K562 (cell line): Measurements from ENCODE around the gene DSCAM. TPM values are rescaled to one million over a fixed set of nuclear protein-coding genes. Genes with fewer than 3 reads are reported as not detected.

Experiments
- ATAC-seq: fragments of 200-7000 bp; cut with Tn5 transposase; 3 replicates; pipeline ENCODE4 v1.9.1; 2020; ENCODE audit warnings: moderate library complexity
- BruUV-seq: library from RNA; stranded (reverse); fragments of 400-500 nt; replicated peaks from 2 replicates; lab custom pipeline; 2021; lab: Mats Ljungman, UMichigan
- CTCF ChIA-PET: fragments of 300-600 bp; formaldehyde crosslinking; extraction: SDS; loops from one replicate; lab custom pipeline; 2021; ENCODE audit warnings: low intra/inter-chr PET ratio; lab: Yijun Ruan, JAX
- POLR2A ChIA-PET: fragments of 300-600, 350-650 bp; sonication (Branson Sonifier 250); formaldehyde crosslinking; extraction: SDS; loops from one replicate; lab custom pipeline; 2021; ENCODE audit warnings: antibody characterized with exemption, inconsistent platforms; lab: Yijun Ruan, JAX
- DNase-seq, 4 experiments: peaks; one replicate each; pipeline versions ENCODE4 v3.0.0 to v3.0.0-alpha.2; 2011 to 2018; ENCODE audit warnings: low spot score in 3 of 4, mixed read lengths in 3 of 4; ENCODE audit errors: extremely low read depth in 1 of 4
- FAIRE-seq: peaks from 2 replicates; lab custom pipeline; 2011; peaks lifted over from hg19 to GRCh38; lab: Jason Lieb, UNC
- H2AFZ ChIP-seq: 2 replicates; pipeline ENCODE4 v1.6.0; 2011; ENCODE audit warnings: low read depth, low read length, control low read depth, inconsistent platforms
- H3K27ac ChIP-seq: fragments of 200-600 bp; 3 replicates; pipeline ENCODE4 v1.8.0; 2011; ENCODE audit warnings: low read depth, mild to moderate bottlenecking, control low read depth, inconsistent platforms, low read length, moderate library complexity, mixed read lengths; ENCODE audit errors: extremely low read depth
- H3K27me3 ChIP-seq, 2 experiments: fragments of 300-600 bp in 1 of 2; 2 replicates in 1 of 2; 3 replicates in 1 of 2; pipeline versions ENCODE4 v1.6.0 to v1.8.0; 2011; ENCODE audit warnings: inconsistent platforms in 2 of 2, low read length in 2 of 2, mild to moderate bottlenecking in 1 of 2, mixed read lengths in 1 of 2, moderate library complexity in 1 of 2; ENCODE audit not compliant: control insufficient read depth in 2 of 2, insufficient read depth in 2 of 2
- H3K36me3 ChIP-seq: fragments of 300-600 bp; 3 replicates; pipeline ENCODE4 v1.8.0; 2011; ENCODE audit warnings: mild to moderate bottlenecking, low read length, inconsistent platforms; ENCODE audit not compliant: control insufficient read depth, insufficient read depth
- H3K4me1 ChIP-seq, 2 experiments: fragments of 200-600 bp in 1 of 2; replicated peaks in 1 of 2; 2 replicates in 1 of 2; 3 replicates in 1 of 2; pipeline versions ENCODE4 v1.5.1 to v1.8.0; 2011; ENCODE audit warnings: inconsistent platforms in 2 of 2, low read length in 2 of 2, mild to moderate bottlenecking in 1 of 2, mixed read lengths in 1 of 2, moderate library complexity in 1 of 2; ENCODE audit not compliant: control insufficient read depth in 2 of 2, insufficient read depth in 2 of 2
- H3K4me2 ChIP-seq: 2 replicates; pipeline ENCODE4 v1.6.1; 2011; ENCODE audit warnings: low read length, control low read depth, inconsistent platforms, mixed read lengths; ENCODE audit not compliant: insufficient read depth
- H3K4me3 ChIP-seq: fragments of 200-600 bp; sonication (generic), shearing (Covaris generic); 2 replicates; pipeline ENCODE4 v1.5.1; 2016; ENCODE audit warnings: control low read depth, inconsistent platforms
- H3K79me2 ChIP-seq: fragments of 200-600 bp; 3 replicates; pipeline ENCODE4 v1.8.0; 2011; ENCODE audit warnings: low read length, inconsistent platforms; ENCODE audit not compliant: control insufficient read depth, insufficient read depth
- H3K9ac ChIP-seq, 2 experiments: 2 replicates each; pipeline versions ENCODE4 v1.6.0 to v1.6.1; 2011; ENCODE audit warnings: low read depth in 2 of 2, low read length in 2 of 2, control low read depth in 1 of 2, inconsistent platforms in 1 of 2, mild to moderate bottlenecking in 1 of 2, mixed read lengths in 1 of 2; ENCODE audit not compliant: insufficient read depth in 1 of 2
- H3K9me1 ChIP-seq: one replicate; pipeline ENCODE4 v1.6.0; 2011; ENCODE audit warnings: inconsistent platforms, mild to moderate bottlenecking, low read length, moderate library complexity; ENCODE audit not compliant: control insufficient read depth, insufficient read depth
- H3K9me3 ChIP-seq: replicated peaks from 2 replicates; pipeline ENCODE4 v1.5.1; 2011; ENCODE audit warnings: low read depth, low read length, inconsistent platforms; ENCODE audit not compliant: control insufficient read depth, insufficient read depth
- H4K20me1 ChIP-seq: replicated peaks from 2 replicates; pipeline ENCODE4 v1.6.1; 2011; ENCODE audit warnings: low read length, inconsistent platforms, mixed read lengths; ENCODE audit not compliant: control insufficient read depth, insufficient read depth
- ETV1 ChIP-seq: fragments of 450-650 bp; conservative IDR thresholded peaks from 2 replicates; pipeline ENCODE4 v1.6.1; 2016; ENCODE audit warnings: missing genetic modification characterization, control low read depth, low read depth, missing compliant biosample characterization
- HNRNPL ChIP-seq: fragments of 200-400 bp; formaldehyde crosslinking; IDR thresholded peaks from 2 replicates; pipeline ENCODE4 v1.6.1; 2017; ENCODE audit warnings: low read depth, mild to moderate bottlenecking, low read length
- KLF13 ChIP-seq: fragments of 450-650 bp; IDR thresholded peaks from 2 replicates; pipeline ENCODE4 v1.6.1; 2016; ENCODE audit warnings: missing genetic modification characterization, low read depth, mild to moderate bottlenecking, missing compliant biosample characterization, moderate library complexity, borderline replicate concordance
- MYNN ChIP-seq, 2 experiments: sonication (generic); formaldehyde crosslinking in 1 of 2; IDR thresholded peaks; 2 replicates each; pipeline versions ENCODE4 v1.5.0 to v1.6.1; 2016 to 2020; ENCODE audit warnings: antibody characterized with exemption in 1 of 2, missing genetic modification reagents in 1 of 2
- NFIC ChIP-seq: fragments of 450-650 bp; IDR thresholded peaks from 2 replicates; pipeline ENCODE4 v1.6.1; 2017; ENCODE audit warnings: mild to moderate bottlenecking, inconsistent platforms
- NFIX ChIP-seq: fragments of 250-450 bp; sonication (Bioruptor Pico); IDR thresholded peaks from 2 replicates; pipeline ENCODE4 v1.4.0; 2020; ENCODE audit warnings: low read depth, mild to moderate bottlenecking, moderate library complexity
- PHTF2 ChIP-seq: fragments of 250-450 bp; sonication (Bioruptor Pico); IDR thresholded peaks from 2 replicates; pipeline ENCODE4 v1.5.0; 2021; ENCODE audit warnings: mild to moderate bottlenecking
- TCF15 ChIP-seq: fragments of 250-450 bp; sonication (Bioruptor Pico); IDR thresholded peaks from 2 replicates; pipeline ENCODE4 v1.8.0; 2022; ENCODE audit warnings: moderate library complexity, mild to moderate bottlenecking, inconsistent platforms
- TFAP4 ChIP-seq: sonication (generic); formaldehyde crosslinking; IDR thresholded peaks from 2 replicates; pipeline ENCODE4 v1.8.0; 2022; ENCODE audit warnings: missing genetic modification reagents, mild to moderate bottlenecking, moderate library complexity, borderline replicate concordance
- XRCC5 ChIP-seq: fragments of 200-400 bp; formaldehyde crosslinking; IDR thresholded peaks from 2 replicates; pipeline ENCODE4 v1.6.1; 2017; ENCODE audit warnings: low read depth, mild to moderate bottlenecking, low read length
- WGBS: fragments of 100-300 bp; shearing (Covaris generic); methylation state at CpG from one replicate; pipeline ENCODE4 v1.1.6; 2016; ENCODE audit warnings: low coverage, mixed read lengths; ENCODE audit not compliant: insufficient coverage; ENCODE audit errors: missing lambda C conversion rate; 5-methylcytosine and 5-hydroxymethylcytosine counted together
- in situ Hi-C: fragments of 300-500 bp; cut with MboI; formaldehyde crosslinking; loops from 4 replicates; pipeline ENCODE4 v1.15.0; 2018; ENCODE audit warnings: inconsistent platforms, mixed read lengths
- intact Hi-C: fragments of 100-400 bp; cut with micrococcal nuclease; formaldehyde crosslinking; loops from 2 replicates; pipeline ENCODE4 v1.14.2; 2022
- polyA plus RNA-seq, 8 experiments: library from polyadenylated mRNA; depleted of rRNA in 4 of 8; stranded (reverse) in 5 of 8; unstranded in 3 of 8; fragments of >200 nt; fragmentation: Nextera tagmentation in 2 of 8; fragmentation: Illumina TruSeq in 1 of 8; extraction: Ambion mirVana in 2 of 8; extraction: Trizol in 1 of 8; gene quantifications; 2 replicates each; pipeline versions ENCODE4 v1.2.1 to v1.2.3, GENCODE V29; 2011 to 2014; ENCODE audit warnings: inconsistent platforms in 1 of 8, missing spikeins in 1 of 8
- total RNA-seq, 7 experiments: library from RNA; depleted of rRNA in 6 of 7; stranded (reverse); fragments of >200 nt in 6 of 7; fragmentation: Illumina TruSeq in 2 of 7; extraction: Trizol in 2 of 7; gene quantifications; 2 replicates each; pipeline versions ENCODE4 v1.2.1 to v1.2.3, GENCODE V29; 2011 to 2021; ENCODE audit warnings: low replicate concordance in 1 of 7
- TF ChIP-seq, protein P1 (sequence below): fragments of 450-650 bp; formaldehyde crosslinking; conservative IDR thresholded peaks from 2 replicates; pipeline ENCODE4 v1.4.0; 2022; ENCODE audit warnings: mild to moderate bottlenecking, missing genetic modification characterization
- TF ChIP-seq, protein P2 (sequence below), 2 experiments: IDR thresholded peaks; 2 replicates each; pipeline ENCODE4 v1.6.1; 2011; ENCODE audit warnings: borderline replicate concordance in 1 of 2, control low read depth in 1 of 2, low read depth in 1 of 2, low read length in 1 of 2, mild to moderate bottlenecking in 1 of 2, mixed read lengths in 1 of 2, moderate library complexity in 1 of 2; ENCODE audit not compliant: insufficient read depth in 1 of 2, insufficient read length in 1 of 2, poor library complexity in 1 of 2, severe bottlenecking in 1 of 2; ENCODE audit errors: extremely low read depth in 1 of 2

DSCAM gene
- total and polyA plus RNA-seq, 9 of the 15 experiments (the other 6 are each of a cell fraction or from before 2014, with no cell fraction given), result not detected

DNA sequence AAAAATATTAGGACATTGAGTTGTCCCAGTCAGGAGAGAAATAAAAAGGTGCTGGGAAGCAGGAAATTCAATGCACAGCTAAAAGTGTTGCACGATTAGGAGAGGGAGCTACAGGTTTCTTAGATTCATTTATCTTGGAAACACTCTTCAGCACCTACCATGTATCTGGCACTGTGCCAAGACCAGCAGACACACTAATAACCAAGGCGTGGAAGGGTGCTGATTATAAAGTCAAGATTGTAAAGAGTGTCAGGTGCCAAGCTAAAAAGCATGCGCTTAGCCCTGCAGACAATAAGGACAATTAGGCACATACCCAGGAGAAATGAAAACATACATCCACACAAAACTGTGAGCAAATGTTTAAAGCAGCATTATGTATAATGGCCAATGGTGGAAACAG is 129.9 kb downstream of the DSCAM start:
- Histone ChIP-seq H4K20me1 (no peaks in the 10 kb centered on the region), H3K79me2 (no peaks in the 10 kb centered on the region), H3K27ac (no peak overlapping the region), H3K9me3 (no peaks in the 10 kb centered on the region), H3K4me1 (no peaks in the 10 kb centered on the region), H3K4me3 (no peak overlapping the region), H2AFZ (no peak overlapping the region), H3K9me1 (no peaks in the 10 kb centered on the region), H3K9ac (no peak overlapping the region)
- FAIRE-seq (no peak), ATAC-seq (no peak)
- no TSS peak for BruUV-seq
- 0% methylated on average over 3 of the region's 3 CpGs for WGBS
- ChIA-PET CTCF (no interaction called here), POLR2A (no interaction called here)
- intact Hi-C loops (no loop called here), in situ Hi-C loops (no loop called here)
- TF ChIP-seq NFIC (peak; percentile 96), NFIX (CRISPR knock-in tag) (peak; percentile 96), PHTF2 (CRISPR knock-in tag) (no peak), TFAP4 (CRISPR knock-in tag) (no peak)
- TF ChIP-seq, all 486 proteins: peak for 2
- peak in 1 of 4 experiments; percentile 9 for DNase-seq
- H3K36me3 ChIP-seq, result no peaks in the 10 kb centered on the region
- no peak overlapping the region for H3K4me2 ChIP-seq
- H3K27me3 ChIP-seq, result no peaks in the 10 kb centered on the region

- no peak for DNase-seq
- Histone ChIP-seq H3K79me2 (no peaks in the 10 kb centered on the region), H3K4me1 (no peaks in the 10 kb centered on the region), H3K4me2 (no peak overlapping the region), H3K9ac (no peak overlapping the region), H3K36me3 (no peaks in the 10 kb centered on the region), H3K9me1 (no peaks in the 10 kb centered on the region), H3K27me3 (no peaks in the 10 kb centered on the region), H3K9me3 (no peaks in the 10 kb centered on the region; the same call in 1 of the 2 replicates), H3K27ac (no peak overlapping the region), H3K4me3 (no peak overlapping the region), H2AFZ (no peak overlapping the region), H4K20me1 (no peaks in the 10 kb centered on the region)
- intact Hi-C loops, result no loop called here
- ChIA-PET CTCF (no interaction called here), POLR2A (no interaction called here)
- ATAC-seq, result no peak
- FAIRE-seq, result no peak
- in situ Hi-C loops, result no loop called here
- BruUV-seq, result no TSS peak
- WGBS, result 0% methylated on average over 4 of the region's 4 CpGs
- TF ChIP-seq KLF13 (tag) (no peak), HNRNPL (no peak), ETV1 (tag) (no peak), XRCC5 (no peak), MYNN (IDR thresholded peaks at IDR 0.05) (no peak), MYNN (CRISPR knock-in tag; IDR thresholded peaks at IDR 0.05) (no peak), TCF15 (CRISPR knock-in tag) (no peak)
- TF ChIP-seq, protein P1, sequence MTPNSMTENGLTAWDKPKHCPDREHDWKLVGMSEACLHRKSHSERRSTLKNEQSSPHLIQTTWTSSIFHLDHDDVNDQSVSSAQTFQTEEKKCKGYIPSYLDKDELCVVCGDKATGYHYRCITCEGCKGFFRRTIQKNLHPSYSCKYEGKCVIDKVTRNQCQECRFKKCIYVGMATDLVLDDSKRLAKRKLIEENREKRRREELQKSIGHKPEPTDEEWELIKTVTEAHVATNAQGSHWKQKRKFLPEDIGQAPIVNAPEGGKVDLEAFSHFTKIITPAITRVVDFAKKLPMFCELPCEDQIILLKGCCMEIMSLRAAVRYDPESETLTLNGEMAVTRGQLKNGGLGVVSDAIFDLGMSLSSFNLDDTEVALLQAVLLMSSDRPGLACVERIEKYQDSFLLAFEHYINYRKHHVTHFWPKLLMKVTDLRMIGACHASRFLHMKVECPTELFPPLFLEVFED (CRISPR knock-in tag), result no peak
- TF ChIP-seq, protein P2, sequence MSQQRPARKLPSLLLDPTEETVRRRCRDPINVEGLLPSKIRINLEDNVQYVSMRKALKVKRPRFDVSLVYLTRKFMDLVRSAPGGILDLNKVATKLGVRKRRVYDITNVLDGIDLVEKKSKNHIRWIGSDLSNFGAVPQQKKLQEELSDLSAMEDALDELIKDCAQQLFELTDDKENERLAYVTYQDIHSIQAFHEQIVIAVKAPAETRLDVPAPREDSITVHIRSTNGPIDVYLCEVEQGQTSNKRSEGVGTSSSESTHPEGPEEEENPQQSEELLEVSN (IDR thresholded peaks at IDR 0.05; ENCODE audit: borderline replicate concordance in 1 of 2, extremely low read depth in 1 of 2, insufficient read depth in 1 of 2, insufficient read length in 1 of 2, low read depth in 1 of 2, low read length in 1 of 2, poor library complexity in 1 of 2, severe bottlenecking in 1 of 2), result no peak
These were observed 132.4 kb downstream of the DSCAM start for GRCh38 chr21:40714536-40714935.
